SIG-M5 treated with dmso at 0.1 percent for 504 hours (cell line): ENCODE data around the gene PDE4D.
A peak's percentile ranks its signal among the peaks of the same experiment; 100 is the strongest.

Experiments
- DNase-seq: peaks from one replicate; lab custom pipeline; 2025; ENCODE audit not compliant: unreplicated experiment; lab: John Stamatoyannopoulos, UW

Gene PDE4D

DNA sequence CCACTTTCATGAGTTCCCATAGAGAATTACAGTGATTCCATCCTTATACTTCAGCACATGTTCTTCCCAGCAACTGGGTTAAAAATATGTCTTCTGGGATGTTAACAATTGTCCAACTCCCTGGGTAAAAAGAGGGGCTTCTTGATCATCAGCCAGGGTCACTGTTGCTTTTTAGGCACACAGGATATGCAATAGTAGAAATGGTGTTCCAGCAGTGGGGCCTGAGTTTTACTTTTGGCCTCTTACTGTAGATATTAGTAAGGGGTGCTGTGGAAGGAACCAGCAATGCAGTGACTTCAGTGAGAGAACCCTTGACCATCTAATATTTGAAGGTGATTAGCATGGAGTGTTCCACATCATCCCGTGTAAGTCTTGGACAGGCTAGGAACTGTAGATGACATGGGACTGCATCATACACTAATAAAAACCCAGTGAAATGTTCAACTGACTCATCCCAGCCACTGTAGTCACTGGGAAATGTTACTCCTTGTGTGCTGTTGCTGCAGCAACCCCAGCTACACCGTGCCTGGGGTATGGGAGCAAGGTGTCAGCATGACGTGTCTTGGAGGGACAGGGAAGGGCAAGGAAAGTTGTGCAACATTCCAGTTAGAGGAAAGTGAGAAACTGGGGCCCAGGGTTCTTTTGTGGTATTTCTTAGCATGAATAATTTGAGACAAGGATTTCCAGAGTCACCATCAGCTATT is 699.8 kb downstream of the PDE4D start:
- peak; percentile 25 for DNase-seq

GRCh38 chr5:59190746-59191145 is 702.8 kb downstream of the PDE4D start:
- DNase-seq: no peak

DNA sequence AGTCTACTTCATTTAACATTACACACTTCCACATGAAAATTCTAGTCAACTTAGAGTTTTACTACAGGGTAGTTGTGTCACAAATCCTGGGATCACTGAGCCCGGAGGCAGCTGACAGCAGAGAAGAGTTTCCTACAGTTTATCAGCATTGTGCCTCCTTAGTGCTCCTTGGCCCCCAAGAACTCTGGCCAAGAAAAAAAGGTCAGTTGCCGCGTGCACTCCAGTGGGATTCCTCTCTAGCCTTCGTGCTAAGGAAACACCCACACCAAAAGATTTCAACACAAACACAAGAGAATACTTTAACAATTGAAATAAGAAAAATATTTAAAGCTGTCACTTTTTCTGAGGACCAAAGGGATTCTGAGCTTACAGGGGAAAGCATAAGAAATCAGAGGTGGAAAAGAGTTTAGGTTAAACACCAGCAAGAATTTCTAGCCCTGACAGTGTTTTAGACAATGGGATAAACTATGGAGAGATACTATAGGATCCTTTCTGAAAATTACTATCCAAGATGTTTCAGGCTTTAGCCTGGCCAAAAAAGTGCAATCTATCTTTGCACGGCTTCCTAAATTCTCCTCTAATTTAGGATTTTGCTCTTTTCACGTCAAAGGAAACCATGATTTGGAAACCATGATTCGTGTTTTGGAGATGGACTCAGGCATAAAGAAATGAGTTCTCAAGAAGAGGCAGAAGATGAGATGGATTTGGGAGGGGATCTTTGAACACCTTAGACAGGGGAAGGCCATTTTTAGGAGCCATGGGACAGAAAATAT is 703.9 kb downstream of the PDE4D start:
- DNase-seq: no peak

- peak; percentile 74 for DNase-seq
These were observed 704.9 kb downstream of the PDE4D start for GRCh38 chr5:59188419-59189225.

DNA sequence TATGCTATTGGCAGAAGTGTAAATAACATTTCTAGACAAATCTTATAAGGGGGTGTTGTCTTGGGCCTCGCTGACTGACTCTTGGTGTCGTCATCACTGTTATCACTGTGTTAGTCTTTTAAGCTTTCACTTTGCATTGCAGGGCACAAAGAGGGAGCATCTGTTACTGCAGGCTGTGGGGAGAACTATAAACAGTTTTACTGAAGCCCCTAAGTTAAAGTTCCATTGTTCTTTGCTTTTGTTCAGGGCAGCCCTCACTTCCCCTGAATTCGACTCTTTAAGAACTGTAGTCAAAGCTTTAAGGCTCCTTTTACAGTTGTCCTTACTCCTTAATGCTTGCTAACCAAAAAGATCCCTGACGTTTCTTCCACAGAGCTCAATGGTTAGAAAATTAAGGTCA is 705.7 kb downstream of the PDE4D start:
- no peak for DNase-seq

DNA sequence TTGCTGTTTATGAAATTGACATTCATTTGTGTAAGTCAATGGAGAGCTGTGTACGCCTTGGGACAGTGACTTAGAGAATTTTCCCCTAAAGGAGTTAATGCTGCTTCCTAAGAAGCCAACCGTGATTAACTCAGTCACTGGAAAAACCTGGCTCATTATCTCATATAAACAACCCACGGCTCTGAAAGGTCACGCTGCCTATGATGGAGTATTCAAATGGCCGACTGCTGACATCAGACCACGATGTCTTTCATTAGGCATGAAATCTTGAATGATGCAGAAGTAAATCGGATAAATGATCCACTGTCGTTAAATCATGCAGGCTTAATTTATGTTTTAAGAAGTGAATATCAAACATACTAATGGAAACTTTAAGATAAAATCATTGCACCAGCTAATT is 706.9 kb downstream of the PDE4D start:
- no peak for DNase-seq

- DNase-seq: no peak
These were observed 707.7 kb downstream of the PDE4D start for GRCh38 chr5:59185757-59186385.

DNA sequence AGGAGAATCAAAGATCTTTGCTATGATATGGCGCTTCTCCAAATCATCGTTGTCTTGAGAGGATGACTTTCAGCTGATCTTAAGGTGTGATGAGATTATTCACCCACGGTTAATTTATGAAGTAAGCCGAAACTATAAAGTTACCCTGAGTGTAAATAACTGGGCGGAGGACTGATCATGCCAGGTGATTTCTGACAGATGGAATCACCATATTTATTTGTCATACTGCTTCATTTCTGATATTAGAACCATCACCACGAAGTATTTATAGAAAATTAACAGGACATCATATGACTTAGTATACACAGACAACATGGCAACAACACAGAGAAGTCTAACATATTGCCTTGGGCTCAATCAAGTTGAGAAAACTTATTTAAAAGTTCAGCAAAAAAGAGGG is 708.8 kb downstream of the PDE4D start:
- no peak for DNase-seq

GRCh38 chr5:59182760-59183159 is 710.8 kb downstream of the PDE4D start:
- DNase-seq: no peak

- DNase-seq: no peak
These were observed 713.0 kb downstream of the PDE4D start for GRCh38 chr5:59180515-59180914.

- no peak for DNase-seq
These were observed 713.8 kb downstream of the PDE4D start for GRCh38 chr5:59179704-59180103.

DNA sequence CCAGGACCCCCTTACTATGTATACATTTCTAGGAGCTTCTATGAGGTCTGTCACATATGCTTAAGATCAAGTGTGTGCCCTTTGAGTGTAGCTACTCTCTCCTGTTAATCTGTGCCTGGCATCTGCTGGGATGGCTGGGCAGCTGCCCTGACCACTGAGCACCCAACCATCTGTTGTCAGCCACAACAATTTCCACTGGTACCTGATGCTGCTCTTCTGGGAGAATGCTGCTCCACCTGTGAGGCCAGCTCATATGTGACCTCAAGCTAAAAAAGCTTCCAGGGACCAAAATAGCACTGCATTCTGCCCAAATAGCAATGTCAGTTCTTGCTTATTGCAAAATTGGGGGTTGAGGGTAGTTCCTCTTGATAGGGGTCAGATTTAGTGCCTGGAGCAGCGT is 715.0 kb downstream of the PDE4D start:
- no peak for DNase-seq

DNA sequence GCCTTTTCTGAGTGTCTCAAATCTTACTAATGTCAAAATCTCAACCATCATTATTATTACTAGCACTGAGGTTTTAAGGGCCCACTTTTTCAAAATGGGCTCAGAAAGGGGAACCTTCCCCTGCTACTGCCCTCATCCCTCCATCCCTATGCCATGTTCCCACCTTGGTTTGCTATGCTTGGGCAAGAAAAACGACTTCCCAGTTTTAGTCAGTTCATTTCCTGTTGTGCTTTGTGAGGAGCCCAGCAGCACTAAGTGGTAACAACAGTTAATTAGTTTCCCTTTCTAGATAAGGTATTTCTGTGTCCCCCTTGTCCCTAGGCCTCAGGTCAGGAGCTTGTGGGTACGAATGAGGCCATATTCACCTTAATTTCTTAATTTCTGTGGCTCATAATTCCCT is 715.5 kb downstream of the PDE4D start:
- DNase-seq: no peak

DNA sequence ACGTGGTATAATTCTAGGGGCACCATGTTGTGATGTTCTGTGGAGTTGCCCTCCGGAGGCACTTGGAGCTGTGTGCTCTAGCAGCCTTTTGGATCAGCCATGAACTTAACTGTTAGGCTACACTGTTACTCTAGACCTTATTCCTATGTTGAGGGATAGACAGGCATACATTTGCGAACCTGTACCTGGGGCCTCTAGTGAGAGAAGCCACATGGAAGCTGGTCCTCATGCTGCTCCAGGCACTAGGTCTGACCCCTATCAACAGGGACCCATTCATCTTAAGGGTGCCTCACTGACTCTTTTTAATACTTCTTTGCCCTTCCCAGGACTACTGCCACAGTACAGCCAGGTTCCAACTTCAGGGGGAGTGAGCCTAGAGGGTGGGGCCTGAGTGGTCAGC is 715.9 kb downstream of the PDE4D start:
- DNase-seq: no peak

- peak; percentile 65 for DNase-seq
These were observed 719.2 kb downstream of the PDE4D start for GRCh38 chr5:59174248-59174844.

- peak; percentile 41 for DNase-seq
These were observed 719.9 kb downstream of the PDE4D start for GRCh38 chr5:59173578-59173977.

- DNase-seq: no peak
These were observed 722.4 kb downstream of the PDE4D start for GRCh38 chr5:59171131-59171530.

DNA sequence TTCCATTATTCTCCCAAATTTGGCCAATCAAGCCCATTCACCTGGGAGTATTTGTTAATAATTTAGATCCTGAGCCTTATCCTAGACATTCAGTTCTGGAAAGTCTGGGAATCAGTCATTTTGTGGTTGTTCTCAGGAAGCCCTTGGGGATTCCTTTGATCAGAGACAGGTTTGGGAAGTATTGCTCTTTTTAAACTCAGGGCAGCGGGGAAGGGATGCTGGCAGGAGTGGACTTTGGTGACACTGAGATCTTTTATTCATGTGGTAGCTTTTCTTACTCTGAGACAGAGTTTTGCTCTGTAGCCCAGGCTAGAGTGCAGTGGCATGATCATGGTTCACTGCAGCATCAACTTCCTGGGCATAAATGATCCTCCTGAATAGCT is 723.8 kb downstream of the PDE4D start:
- no peak for DNase-seq

- no peak for DNase-seq
These were observed 724.3 kb downstream of the PDE4D start for GRCh38 chr5:59169081-59169767.

- no peak for DNase-seq
These were observed 725.5 kb downstream of the PDE4D start for GRCh38 chr5:59168067-59168466.
